Right lobe of liver (tissue), 6 donors: Measurements from ENCODE around the gene IFI35. TPM values are rescaled to one million over a fixed set of nuclear protein-coding genes. Genes with fewer than 3 reads are reported as not detected.

Experiments used
- ATAC-seq, 4 donors: fragments of 200-7000 bp; cut with Tn5 transposase; one replicate each; pipeline ENCODE4 v1.9.1; 2020; ENCODE audit warnings: mild to moderate bottlenecking in 4 of 4, moderate library complexity in 4 of 4
- DNase-seq, 3 donors: peaks; one replicate each; pipeline ENCODE4 v3.0.0-alpha.2; 2020
- H3K27ac ChIP-seq, 3 donors: fragments of 200-600 bp; one replicate each; pipeline ENCODE4 v1.8.0; 2022
- H3K27me3 ChIP-seq, 2 donors: fragments of 200-600 bp; one replicate each; pipeline ENCODE4 v1.8.0; 2022
- H3K36me3 ChIP-seq, 4 donors: fragments of 200-600 bp; sonication (generic) in 1 of 4; one replicate each; pipeline versions ENCODE4 v1.5.1 to v1.8.0; 2017 to 2022; ENCODE audit warnings: control low read depth in 1 of 4
- H3K4me1 ChIP-seq, 4 donors: fragments of 200-600 bp; sonication (generic) in 1 of 4; one replicate each; pipeline versions ENCODE4 v1.5.1 to v1.8.0; 2017 to 2022; ENCODE audit warnings: control low read depth in 1 of 4
- H3K4me3 ChIP-seq, 3 donors: fragments of 200-600 bp; one replicate each; pipeline ENCODE4 v1.8.0; 2022
- H3K9me3 ChIP-seq, 4 donors: fragments of 200-600 bp; sonication (generic) in 1 of 4; one replicate each; pipeline versions ENCODE4 v1.5.1 to v1.8.0; 2017 to 2022; ENCODE audit warnings: control low read depth in 1 of 4
- CTCF ChIP-seq, 4 donors: fragments of 200-600 bp in 3 of 4; fragments of 450-650 bp in 1 of 4; IDR thresholded peaks; one replicate each; pipeline versions ENCODE4 v1.5.1 to v1.8.0; 2016 to 2022; ENCODE audit warnings: antibody characterized with exemption in 4 of 4, mild to moderate bottlenecking in 2 of 4
- POLR2A ChIP-seq: fragments of 450-650 bp; IDR thresholded peaks from one replicate; pipeline ENCODE4 v1.6.1; 2017; ENCODE audit warnings: antibody characterized with exemption, mild to moderate bottlenecking
- WGBS: methylation state at CpG from one replicate; pipeline ENCODE4 v1.1.6; 2018; ENCODE audit warnings: low coverage, low lambda C conversion rate; ENCODE audit not compliant: insufficient coverage; ENCODE audit errors: missing lambda C conversion rate; 5-methylcytosine and 5-hydroxymethylcytosine counted together
- intact Hi-C, 2 donors: fragments of 100-400 bp; cut with DNase I; formaldehyde crosslinking; loops; one replicate each; pipeline versions ENCODE4 v1.11.2 to v1.14.1; 2022
- total RNA-seq, 6 experiments: library from RNA; depleted of rRNA in 2 of 6; stranded (reverse); fragments of >200 nt in 2 of 6; fragmentation: NEBNext Ultra II Directional in 3 of 6; extraction: Animal tissue kit (Norgen Biotek cat#: 25700) in 3 of 6; gene quantifications; one replicate each; pipeline versions ENCODE4 v1.1.0 to v1.2.4, GENCODE V29; 2016 to 2023
- donor health status: DM: no; HTN: yes; CAD: no.
- donor health status: DM: no; HTN: no; CAD: no.
- donor health status: DM: no; HTN: no; CAD: no.
- donor health status: DM: no; HTN: yes; CAD: no.
- donor health status: DM: no; HTN: yes; CAD: no.

The IFI35 gene
- total RNA-seq, 6 experiments from 2014 or later, result 14.1 to 23.3 (median 18.1) TPM

GRCh38 chr17:43028221-43028861 is 21.8 kb downstream of the IFI35 start:
- Histone ChIP-seq H3K4me3 (no peak overlapping the region), H3K9me3 (no peaks in the 10 kb centered on the region), H3K27me3 (no peaks in the 10 kb centered on the region), H3K27ac (no peak overlapping the region), H3K36me3 (no peaks in the 10 kb centered on the region), H3K4me1 (peaks cover 0 to 17% (median 3%) of the 10 kb centered on the region in 4 donors)
- WGBS, result 89% methylated on average over 12 of the region's 17 CpGs
- no peak for DNase-seq
- intact Hi-C loops, result loop anchor here in 1 of 2 donors (10.0 kb wide), 1 partner anchor 116 kb away; no protein-coding TSS in a partner anchor
- ATAC-seq, result no peak
- TF ChIP-seq CTCF (IDR thresholded peaks at IDR 0.05) (no peak), POLR2A (no peak)

- Histone ChIP-seq H3K4me3 (no peak overlapping the region), H3K36me3 (no peaks in the 10 kb centered on the region), H3K27me3 (no peaks in the 10 kb centered on the region), H3K9me3 (no peaks in the 10 kb centered on the region), H3K27ac (peak overlapping the region in 1 of 3 donors; percentile 14), H3K4me1 (peaks cover 0 to 14% (median 3%) of the 10 kb centered on the region in 4 donors)
- ATAC-seq (peak in 3 of 4 donors; percentile 6 to 24 (median 14)), DNase-seq (no peak)
- WGBS, result 64% methylated on average over 6 of the region's 6 CpGs
- intact Hi-C loops, result no loop called here
- TF ChIP-seq CTCF (IDR thresholded peaks at IDR 0.05) (no peak), POLR2A (no peak)
Observed at GRCh38 chr17:43030137-43030767, 23.7 kb downstream of the IFI35 start.

DNA sequence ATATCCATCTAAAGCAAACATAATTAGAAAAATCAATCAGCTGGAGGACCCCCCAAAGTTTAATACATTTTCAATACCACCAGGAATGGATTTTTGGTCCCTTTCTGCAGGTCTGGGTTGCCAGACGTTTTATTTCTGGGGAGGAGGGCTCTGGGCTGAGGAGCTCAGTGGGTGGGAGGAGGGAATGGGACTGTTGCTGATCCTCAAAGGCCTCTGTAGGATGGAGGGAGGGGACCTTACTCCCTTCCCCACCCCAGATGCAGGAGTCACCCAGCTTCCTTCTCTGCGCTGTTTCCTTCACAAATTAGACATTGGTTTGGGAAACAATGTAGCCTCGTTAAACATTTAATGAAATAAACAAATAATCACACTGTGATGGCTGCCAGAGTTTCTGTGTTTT is 25.1 kb downstream of the IFI35 start:
- TF ChIP-seq CTCF (IDR thresholded peaks at IDR 0.05), result no peak
- no peak for TF ChIP-seq POLR2A
- Histone ChIP-seq H3K36me3 (no peaks in the 10 kb centered on the region), H3K27me3 (no peaks in the 10 kb centered on the region), H3K9me3 (no peaks in the 10 kb centered on the region), H3K4me3 (no peak overlapping the region), H3K27ac (no peak overlapping the region), H3K4me1 (peaks cover 0 to 14% (median 3%) of the 10 kb centered on the region in 4 donors)
- intact Hi-C loops, result no loop called here
- DNase-seq, result no peak
- ATAC-seq, result no peak
- 71% methylated on average over 2 of the region's 3 CpGs for WGBS

GRCh38 chr17:43033948-43034881 is 27.6 kb downstream of the IFI35 start:
- ATAC-seq (no peak), DNase-seq (no peak)
- 59% methylated on average over 8 of the region's 12 CpGs for WGBS
- Histone ChIP-seq H3K36me3 (no peaks in the 10 kb centered on the region), H3K9me3 (no peaks in the 10 kb centered on the region), H3K4me3 (no peak overlapping the region), H3K4me1 (peaks cover 0 to 15% (median 3%) of the 10 kb centered on the region in 4 donors), H3K27me3 (no peaks in the 10 kb centered on the region), H3K27ac (no peak overlapping the region)
- intact Hi-C loops, result no loop called here
- TF ChIP-seq CTCF (IDR thresholded peaks at IDR 0.05) (no peak), POLR2A (no peak)
